ENCODE data around the gene CASP3. TPM values are rescaled to one million over a fixed set of nuclear protein-coding genes. Genes with fewer than 3 reads are reported as not detected.
"Not testable (repeated sequence)": the region's sequence is repeated elsewhere in the genome, so short reads cannot be mapped to it uniquely, and the experiment has no call there.

Gene CASP3
- total RNA-seq, 1 experiment from 2014 or later = 37.9 TPM

DNA sequence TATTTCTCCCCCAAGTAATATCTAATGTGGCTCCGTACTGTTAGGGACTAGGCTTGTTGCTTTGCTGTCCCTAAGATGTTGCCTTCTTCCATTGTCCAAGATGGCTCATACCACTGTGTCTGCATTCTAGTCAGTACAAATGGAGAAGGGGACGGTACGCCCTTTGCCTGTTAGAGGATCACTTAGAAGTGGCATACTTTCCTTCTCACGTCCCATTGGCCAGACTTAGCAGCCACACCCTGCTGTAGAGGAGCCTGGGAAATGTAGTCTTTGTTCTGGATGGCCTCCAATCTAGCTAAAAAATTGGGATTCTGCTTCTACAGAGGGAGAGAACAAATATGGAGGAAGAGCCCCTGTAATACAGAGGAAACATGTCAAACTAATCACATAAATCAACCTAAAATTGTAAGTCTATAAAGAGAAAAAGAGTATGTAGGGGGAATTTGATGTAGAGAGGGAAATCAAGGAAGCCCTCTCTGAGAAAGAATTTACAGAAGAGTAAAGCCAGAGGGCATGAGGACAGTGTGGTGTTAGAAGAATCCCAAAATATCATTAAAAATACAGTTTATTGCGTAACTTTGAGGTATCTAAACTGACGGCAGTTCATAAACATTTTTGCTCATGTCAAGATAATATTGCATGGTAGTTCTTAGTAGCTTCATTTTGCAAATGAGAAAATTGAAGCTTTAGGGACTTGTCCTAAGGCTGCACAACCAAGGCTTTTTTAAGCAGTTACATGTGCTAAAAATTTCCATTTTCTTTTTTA lies 15.4 kb upstream of the CASP3 start:
- DNase-seq (ENCODE audit: low read depth) = peak; percentile 6

DNA sequence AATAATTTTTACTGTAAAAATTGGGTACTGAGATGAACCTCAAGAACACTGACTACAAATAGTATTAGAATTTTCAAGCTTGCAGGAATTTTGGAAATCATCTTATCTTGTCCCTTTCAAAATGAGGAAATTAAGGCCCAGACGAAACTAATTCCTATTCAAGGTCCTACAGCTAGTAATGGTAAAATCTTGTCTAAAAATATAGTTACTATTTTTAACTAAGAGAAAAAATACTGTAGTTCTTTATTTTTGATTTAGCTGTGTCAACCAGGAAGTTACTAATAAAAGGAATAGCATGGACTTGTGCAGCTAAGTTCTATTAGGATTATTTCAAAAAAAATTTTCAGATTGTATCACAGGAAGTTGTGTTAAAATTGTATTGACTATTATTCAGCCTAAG lies 13.0 kb upstream of the CASP3 start:
- no peak for DNase-seq (ENCODE audit: low read depth)

DNA sequence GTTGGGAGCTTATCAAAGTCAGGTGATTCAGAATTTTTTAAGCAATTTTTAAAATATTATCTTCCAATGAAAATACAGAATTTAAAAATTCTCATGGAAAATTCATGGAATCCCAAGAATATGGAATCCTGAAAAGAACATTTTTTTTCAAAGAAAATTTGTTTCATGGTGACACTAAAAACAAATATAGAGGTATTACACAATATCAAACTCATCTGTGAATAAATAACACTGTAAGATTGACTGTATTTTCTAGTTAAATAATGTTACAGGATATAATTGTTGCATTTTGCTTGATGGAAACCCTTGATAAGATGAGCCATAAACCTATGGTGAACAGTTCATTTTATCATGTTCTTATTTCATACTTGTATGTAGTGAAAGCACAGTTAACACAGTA lies 11.7 kb upstream of the CASP3 start:
- DNase-seq (ENCODE audit: low read depth) = no peak

DNA sequence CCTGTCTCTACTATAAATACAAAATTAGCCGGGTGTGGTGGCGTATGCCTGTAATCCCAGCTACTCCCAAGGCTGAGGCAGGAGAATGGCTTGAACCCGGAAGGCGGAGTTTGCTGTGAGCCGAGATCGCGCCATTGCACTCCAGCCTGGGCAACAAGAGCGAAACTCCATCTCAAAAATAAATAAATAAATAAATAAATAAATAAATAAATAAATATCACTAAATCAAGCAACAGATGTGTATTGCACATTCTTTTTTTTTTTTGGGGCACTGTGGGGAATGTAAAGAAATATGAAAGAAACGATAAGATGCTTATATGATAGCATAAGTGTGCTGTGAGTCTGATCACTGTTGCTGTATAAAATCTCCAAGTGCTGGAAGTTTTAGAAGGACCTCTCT lies 8.6 kb upstream of the CASP3 start:
- DNase-seq (ENCODE audit: low read depth) = not testable (repeated sequence)

DNA sequence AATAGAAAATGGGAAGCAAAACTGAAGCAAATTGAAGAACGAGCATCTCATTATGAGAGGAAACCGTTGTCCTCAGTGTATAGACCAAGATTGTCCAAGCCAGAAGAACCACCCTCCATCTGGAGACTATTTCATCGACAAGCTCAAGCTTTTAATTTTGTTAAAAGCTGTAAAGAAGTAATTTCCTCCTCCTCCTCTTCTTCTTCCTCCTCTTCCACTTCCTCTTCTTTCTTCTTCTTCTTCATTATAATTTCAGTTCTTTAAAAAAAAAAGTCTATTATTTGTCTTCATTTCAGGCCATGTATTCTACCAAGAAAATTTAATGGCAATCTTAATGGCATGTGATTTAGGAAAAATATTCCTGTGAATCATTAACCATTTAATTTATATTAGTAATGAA lies 7.9 kb upstream of the CASP3 start:
- no peak for DNase-seq (ENCODE audit: low read depth)

DNA sequence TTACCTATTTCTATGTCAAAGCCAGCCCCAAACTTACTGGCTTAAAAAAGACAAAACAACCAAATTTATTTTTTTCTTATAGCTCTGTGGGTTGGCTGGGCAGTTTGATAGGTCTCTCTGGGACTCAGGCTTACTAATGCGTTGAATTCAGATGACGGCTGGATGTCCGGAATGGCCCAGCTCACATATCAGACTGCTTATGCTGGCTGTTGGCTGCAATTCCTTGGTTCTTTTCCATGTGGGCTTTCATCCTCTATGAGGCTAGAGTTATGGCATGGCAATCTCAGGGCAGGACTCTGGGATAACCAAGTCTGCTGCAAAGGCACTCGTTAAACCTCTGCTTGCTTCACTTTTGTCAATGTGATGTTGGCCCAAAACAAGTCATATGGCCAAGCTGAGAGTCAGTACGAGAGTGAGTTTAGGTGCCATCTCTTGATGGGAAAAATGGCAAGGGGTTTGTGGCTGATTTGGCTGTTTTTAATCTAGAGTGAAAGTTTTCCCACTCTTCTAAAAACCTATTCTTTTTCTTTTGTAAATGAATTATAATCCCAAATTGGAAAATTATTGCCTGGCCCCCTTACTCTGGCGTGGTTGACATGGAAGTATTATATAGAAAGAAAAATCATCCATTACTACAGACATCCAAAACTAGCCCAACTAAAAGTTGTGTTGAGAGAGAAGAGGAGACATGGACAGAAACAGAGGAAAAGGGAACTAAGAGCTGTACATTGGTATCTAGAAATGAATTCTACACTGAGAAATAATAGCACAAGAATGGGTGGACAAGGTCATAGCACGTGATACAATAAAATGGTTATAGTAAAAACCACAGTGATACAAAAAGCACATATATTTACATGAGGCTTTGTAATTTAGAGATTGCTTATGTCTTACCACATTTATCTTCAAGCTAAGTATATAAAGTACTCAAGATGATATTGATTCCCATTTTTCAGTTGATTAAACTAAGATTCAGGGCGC lies 6.9 kb upstream of the CASP3 start:
- no peak for DNase-seq (ENCODE audit: low read depth)

- DNase-seq (ENCODE audit: low read depth) = peak; percentile 57
Measured at GRCh38 chr4:184653650-184654049, 4.4 kb upstream of the CASP3 start.

DNA sequence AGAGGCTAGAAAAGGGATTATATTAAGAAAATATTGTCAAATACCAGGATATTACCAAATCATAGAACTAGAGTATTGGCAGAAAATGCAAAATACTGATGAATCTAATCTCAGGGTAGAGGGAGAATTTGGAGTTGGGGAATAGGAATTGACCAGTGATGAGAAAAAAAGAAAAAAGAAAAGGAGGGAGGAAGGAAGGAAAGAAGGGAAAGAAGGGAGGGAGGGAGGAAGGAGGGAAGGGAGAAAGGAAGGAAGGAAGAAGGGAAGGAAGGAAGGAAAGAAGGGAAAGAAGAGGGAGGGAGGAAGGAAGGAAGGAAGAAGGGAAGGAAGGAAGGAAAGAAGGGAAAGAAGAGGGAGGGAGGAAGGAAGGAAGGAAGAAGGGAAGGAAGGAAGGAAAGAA lies 3.4 kb upstream of the CASP3 start:
- not testable (repeated sequence) for DNase-seq (ENCODE audit: low read depth)

- no peak for DNase-seq (ENCODE audit: low read depth)
Measured at GRCh38 chr4:184651899-184652298, 2.7 kb upstream of the CASP3 start.

DNA sequence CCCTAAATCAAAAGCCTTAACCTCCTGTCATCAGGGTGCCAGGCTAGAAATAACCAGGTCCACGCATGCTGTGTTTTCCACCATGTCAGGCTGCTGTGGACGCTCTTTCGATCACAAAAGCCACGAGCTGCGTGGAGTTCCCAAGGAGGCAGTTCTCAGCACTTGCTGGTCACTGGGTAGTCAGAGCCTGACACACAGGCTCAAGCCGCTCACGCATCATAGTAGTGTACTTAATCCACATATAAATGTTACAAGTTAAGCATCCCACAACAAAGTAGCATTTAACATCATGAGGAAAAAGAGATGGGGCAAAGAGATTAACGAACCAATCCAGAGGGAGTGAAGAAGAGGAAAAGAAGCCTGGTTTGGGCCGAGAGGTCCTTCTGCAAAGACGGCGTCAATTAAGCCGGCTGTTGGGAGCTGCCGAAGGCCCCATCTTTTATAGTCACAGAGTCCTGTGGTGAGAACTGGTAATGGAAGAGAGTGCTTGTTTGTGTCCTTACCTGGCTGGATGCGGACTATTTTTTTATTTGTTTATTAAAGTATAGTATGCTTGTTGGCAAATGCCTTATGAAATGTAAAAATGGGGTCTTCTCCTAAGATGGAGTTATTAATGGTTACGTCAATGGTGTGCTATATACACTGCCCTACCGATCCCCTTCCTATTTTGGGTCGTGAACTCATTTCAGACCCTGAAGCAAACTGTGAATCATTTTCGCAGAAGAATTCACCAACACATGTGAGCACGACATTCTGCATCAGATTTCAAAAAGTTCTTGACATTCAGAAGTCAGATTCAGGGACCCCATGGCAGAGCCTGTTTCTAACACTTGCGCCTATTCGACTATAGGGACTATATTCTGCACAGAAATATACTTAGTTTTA lies 966 bp upstream of the CASP3 start:
- peak; percentile 42 for DNase-seq (ENCODE audit: low read depth)

- peak; percentile 66 for DNase-seq (ENCODE audit: low read depth)
Measured at GRCh38 chr4:184648313-184649025, 778 bp downstream of the CASP3 start.

DNA sequence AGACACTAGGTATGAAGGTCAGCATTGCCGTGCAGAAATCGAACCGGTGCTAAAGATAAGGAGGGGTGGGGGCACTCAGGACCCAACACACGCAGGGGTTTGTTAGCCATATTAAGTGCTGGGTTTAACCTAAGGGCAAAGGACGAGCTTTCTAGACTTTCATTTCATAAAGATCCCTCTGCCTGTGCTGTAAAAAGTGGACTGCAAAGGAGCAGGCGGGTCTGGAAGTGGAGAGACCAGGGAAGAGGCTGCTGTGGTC lies 1.3 kb downstream of the CASP3 start:
- no peak for DNase-seq (ENCODE audit: low read depth)

GRCh38 chr4:184647266-184648053 lies 1.8 kb downstream of the CASP3 start:
- DNase-seq (ENCODE audit: low read depth) = peak; percentile 32

DNA sequence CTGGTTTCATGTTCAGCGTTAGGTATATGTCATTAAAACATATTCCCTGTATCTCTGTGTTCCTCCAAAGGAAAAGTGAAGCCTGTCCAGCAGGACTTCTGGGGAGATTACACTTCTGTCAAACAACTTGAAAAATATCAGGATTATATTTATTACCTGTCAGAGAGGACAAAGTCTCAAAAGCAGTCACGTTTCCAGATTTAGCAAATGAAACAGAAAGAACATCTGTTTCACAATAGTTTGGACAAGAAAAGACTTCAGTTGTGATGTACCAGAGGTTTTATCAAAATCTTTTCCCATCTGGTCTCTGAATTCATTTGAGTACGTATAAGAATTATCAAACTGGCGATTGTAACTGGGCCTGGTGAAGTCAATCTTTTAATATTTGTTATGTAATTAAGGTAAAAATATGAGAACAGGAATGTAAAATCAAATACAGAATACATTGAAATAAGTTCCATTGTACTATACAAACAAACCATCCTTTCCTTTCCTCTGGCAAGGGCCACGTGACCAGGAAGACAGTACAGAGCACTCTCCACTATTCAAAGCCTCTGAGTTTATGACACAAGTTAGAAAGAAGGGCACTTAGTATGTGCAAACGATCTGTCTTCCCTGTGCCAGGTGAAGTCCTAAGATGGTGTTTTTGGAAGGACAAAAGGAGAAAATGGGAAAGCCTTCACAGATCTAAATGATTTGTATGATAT lies 3.2 kb downstream of the CASP3 start:
- DNase-seq (ENCODE audit: low read depth) = no peak

- DNase-seq (ENCODE audit: low read depth) = peak; percentile 55
Measured at GRCh38 chr4:184644553-184645307, 4.5 kb downstream of the CASP3 start.

- no peak for DNase-seq (ENCODE audit: low read depth)
Measured at GRCh38 chr4:184643731-184644130, 5.5 kb downstream of the CASP3 start.

DNA sequence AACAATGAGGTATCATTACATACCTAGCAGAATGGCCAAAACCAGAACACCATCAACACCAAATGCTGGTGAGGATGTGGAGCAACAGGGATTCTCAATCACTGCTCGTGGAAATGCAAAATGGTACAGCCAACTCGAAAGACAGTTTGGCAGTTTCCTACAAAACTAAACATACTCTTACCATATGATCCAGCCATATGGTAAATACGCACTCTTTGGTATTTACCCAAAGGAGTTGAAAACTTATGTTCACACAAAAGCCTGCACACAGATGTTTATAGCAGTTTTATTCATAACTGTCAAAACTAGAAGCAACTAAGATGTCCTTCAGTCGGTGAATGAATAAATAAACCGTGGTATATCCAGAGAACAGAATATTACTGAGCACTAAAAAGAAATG lies 7.8 kb downstream of the CASP3 start:
- DNase-seq (ENCODE audit: low read depth) = no peak

- no peak for DNase-seq (ENCODE audit: low read depth)
Measured at GRCh38 chr4:184641022-184641421, 8.2 kb downstream of the CASP3 start.

- no peak for DNase-seq (ENCODE audit: low read depth)
Measured at GRCh38 chr4:184636897-184637296, 12.3 kb downstream of the CASP3 start.
